PC-9 (cell line): ENCODE measurements around the gene GLB1L3.

Experiments used
- EZH2 ChIP-seq: fragments of 200-600 bp; sonication (generic); IDR thresholded peaks from 2 replicates; pipeline ENCODE4 v1.8.0; 2017; ENCODE audit warnings: antibody characterized with exemption, low read depth
- TF ChIP-seq, protein P1 (sequence below): fragments of 200-600 bp; sonication (generic); conservative IDR thresholded peaks from 2 replicates; pipeline ENCODE4 v1.6.1; 2017; ENCODE audit warnings: mixed run types, antibody characterized with exemption, mild to moderate bottlenecking, moderate library complexity

DNA sequence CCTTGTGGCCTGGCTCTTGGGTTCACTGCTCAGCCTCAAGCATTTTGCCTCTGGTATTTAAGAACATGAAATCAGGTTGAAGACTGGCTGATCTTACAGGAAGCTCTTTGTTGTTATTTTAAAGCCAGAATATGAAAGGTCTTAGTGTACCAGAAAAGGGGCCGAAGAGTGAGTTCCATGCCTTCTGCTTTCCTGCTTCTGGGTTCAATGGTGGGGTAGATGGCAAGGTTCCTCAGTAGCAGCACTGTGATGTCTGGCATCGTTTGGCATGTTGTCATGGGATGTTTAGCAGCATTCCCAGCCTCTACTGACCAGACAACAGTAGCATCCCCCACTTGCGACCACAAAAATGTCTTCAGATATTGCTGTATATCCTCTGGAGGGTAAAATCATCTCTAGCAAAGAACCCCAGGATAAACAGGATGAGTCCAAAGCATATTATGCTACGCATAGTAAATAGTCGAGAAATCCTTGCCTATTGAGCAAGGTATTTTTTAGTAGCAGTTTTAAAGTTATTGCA, 49.3 kb upstream of the GLB1L3 start:
- TF ChIP-seq, protein P1, sequence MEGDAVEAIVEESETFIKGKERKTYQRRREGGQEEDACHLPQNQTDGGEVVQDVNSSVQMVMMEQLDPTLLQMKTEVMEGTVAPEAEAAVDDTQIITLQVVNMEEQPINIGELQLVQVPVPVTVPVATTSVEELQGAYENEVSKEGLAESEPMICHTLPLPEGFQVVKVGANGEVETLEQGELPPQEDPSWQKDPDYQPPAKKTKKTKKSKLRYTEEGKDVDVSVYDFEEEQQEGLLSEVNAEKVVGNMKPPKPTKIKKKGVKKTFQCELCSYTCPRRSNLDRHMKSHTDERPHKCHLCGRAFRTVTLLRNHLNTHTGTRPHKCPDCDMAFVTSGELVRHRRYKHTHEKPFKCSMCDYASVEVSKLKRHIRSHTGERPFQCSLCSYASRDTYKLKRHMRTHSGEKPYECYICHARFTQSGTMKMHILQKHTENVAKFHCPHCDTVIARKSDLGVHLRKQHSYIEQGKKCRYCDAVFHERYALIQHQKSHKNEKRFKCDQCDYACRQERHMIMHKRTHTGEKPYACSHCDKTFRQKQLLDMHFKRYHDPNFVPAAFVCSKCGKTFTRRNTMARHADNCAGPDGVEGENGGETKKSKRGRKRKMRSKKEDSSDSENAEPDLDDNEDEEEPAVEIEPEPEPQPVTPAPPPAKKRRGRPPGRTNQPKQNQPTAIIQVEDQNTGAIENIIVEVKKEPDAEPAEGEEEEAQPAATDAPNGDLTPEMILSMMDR = no peak
- no peak for TF ChIP-seq EZH2
